ENCODE results near the gene RUNX2.

The RUNX2 gene

GRCh38 chr6:45609141-45609638 lies 281.1 kb downstream of the RUNX2 start:
- no peaks in the 10 kb centered on the region for H3K4me1 ChIP-seq (ENCODE audit: insufficient read depth, low read length)
- no peaks in the 10 kb centered on the region for H3K9me3 ChIP-seq (ENCODE audit: control insufficient read depth, insufficient read depth, low read length)
- no peaks in the 10 kb centered on the region for H3K36me3 ChIP-seq (ENCODE audit: insufficient read depth, low read length)
- no peak overlapping the region for H3K9ac ChIP-seq (ENCODE audit: low read depth, low read length)

GRCh38 chr6:45610374-45610773 lies 282.2 kb downstream of the RUNX2 start:
- Histone ChIP-seq H3K9me3 (ENCODE audit: control insufficient read depth, insufficient read depth, low read length) (no peaks in the 10 kb centered on the region), H3K9ac (ENCODE audit: low read depth, low read length) (no peak overlapping the region), H3K4me1 (ENCODE audit: insufficient read depth, low read length) (no peaks in the 10 kb centered on the region), H3K36me3 (ENCODE audit: insufficient read depth, low read length) (no peaks in the 10 kb centered on the region)

DNA sequence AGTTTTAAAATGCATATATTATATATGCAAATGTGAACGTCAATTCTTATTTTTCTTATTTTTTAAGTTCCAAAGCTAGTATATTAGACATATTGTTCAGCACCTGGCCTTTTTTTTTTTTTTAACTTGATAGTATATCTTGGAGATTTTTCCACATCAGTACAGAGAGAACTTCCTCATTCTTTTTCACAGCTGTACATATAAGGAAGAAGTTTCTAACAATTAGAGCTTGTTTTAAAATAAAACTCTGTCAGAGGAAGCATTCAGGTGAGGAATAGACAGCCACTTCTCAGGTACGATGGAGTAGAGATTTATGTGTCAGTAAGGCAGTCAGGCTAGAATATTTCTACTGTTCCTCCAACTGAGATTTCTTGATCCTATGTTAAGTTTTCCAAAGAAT lies 282.7 kb downstream of the RUNX2 start:
- Histone ChIP-seq H3K36me3 (ENCODE audit: insufficient read depth, low read length) (no peaks in the 10 kb centered on the region), H3K9ac (ENCODE audit: low read depth, low read length) (no peak overlapping the region), H3K9me3 (ENCODE audit: control insufficient read depth, insufficient read depth, low read length) (no peaks in the 10 kb centered on the region), H3K4me1 (ENCODE audit: insufficient read depth, low read length) (no peaks in the 10 kb centered on the region)

DNA sequence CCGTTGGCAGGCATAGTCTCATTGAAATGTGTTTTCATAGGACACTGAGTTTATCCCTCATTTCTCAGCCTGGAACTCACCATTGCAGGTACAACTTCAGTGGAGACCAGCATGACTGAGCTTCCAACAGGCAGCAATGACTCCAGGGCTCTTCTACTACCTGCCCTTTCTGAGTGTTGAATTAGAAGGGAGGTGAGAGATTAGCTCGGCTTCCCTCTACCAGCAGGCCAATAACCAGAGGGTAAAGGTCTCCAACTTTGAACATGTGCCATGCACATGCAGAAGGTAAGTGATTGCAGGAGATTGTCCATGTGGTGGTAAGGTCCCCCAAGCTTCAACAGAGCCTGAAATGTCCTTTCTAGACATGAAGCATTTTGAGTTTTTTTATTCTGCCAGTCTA lies 283.4 kb downstream of the RUNX2 start:
- Histone ChIP-seq H3K36me3 (ENCODE audit: insufficient read depth, low read length) (no peaks in the 10 kb centered on the region), H3K4me1 (ENCODE audit: insufficient read depth, low read length) (no peaks in the 10 kb centered on the region), H3K9me3 (ENCODE audit: control insufficient read depth, insufficient read depth, low read length) (no peaks in the 10 kb centered on the region), H3K9ac (ENCODE audit: low read depth, low read length) (no peak overlapping the region)

DNA sequence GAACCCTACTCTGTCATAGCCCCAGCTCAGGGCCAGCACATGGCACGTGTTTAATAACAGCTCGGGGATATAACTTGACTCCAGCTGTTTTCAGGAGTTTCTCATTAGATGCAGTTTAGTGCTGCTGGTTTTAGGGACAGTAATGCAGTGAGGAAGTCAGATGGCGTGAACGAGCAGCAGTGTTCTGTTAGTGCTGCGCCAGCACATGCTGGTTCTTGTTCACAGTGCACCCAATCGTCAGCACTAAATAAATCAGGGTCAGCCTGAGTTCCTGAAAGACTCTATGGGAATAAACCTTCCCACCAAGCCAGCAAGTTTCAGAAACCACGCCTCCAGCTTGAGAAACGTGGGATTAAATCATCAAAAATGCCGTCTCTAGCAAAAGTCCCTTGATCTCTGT lies 285.5 kb downstream of the RUNX2 start:
- Histone ChIP-seq H3K4me1 (ENCODE audit: insufficient read depth, low read length) (peaks cover 5% of the 10 kb centered on the region; the same call in 1 of the 2 replicates), H3K9me3 (ENCODE audit: control insufficient read depth, insufficient read depth, low read length) (no peaks in the 10 kb centered on the region), H3K36me3 (ENCODE audit: insufficient read depth, low read length) (no peaks in the 10 kb centered on the region), H3K9ac (ENCODE audit: low read depth, low read length) (no peak overlapping the region)

GRCh38 chr6:45614488-45615285 lies 286.6 kb downstream of the RUNX2 start:
- Histone ChIP-seq H3K4me1 (ENCODE audit: insufficient read depth, low read length) (peaks cover 5% of the 10 kb centered on the region; the same call in 1 of the 2 replicates), H3K9ac (ENCODE audit: low read depth, low read length) (no peak overlapping the region), H3K9me3 (ENCODE audit: control insufficient read depth, insufficient read depth, low read length) (no peaks in the 10 kb centered on the region), H3K36me3 (ENCODE audit: insufficient read depth, low read length) (no peaks in the 10 kb centered on the region)

- H3K36me3 ChIP-seq (ENCODE audit: insufficient read depth, low read length) = no peaks in the 10 kb centered on the region
- H3K4me1 ChIP-seq (ENCODE audit: insufficient read depth, low read length) = peaks cover 10% of the 10 kb centered on the region; the same call in 1 of the 2 replicates
- no peak overlapping the region for H3K9ac ChIP-seq (ENCODE audit: low read depth, low read length)
- H3K9me3 ChIP-seq (ENCODE audit: control insufficient read depth, insufficient read depth, low read length) = no peaks in the 10 kb centered on the region
Observed at GRCh38 chr6:45616209-45616608, 288.1 kb downstream of the RUNX2 start.

DNA sequence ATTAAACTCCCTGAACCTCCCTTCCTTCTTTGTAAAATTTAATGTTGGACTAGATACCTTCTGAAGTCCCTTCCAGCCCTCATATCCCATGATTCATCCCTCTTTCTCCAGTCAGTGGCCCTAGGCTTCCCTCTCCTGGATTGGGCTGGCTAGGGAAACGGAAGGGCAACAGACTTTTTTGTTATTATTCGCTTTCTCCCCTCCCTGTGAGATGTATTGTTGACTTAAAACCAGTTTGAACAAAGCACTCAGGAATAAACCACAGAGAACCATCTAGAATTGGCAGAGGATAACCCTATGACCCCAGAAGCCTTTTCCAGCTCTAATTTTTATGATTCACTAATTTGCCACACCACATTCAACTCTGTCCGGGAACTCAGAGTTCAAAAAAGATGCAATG lies 289.3 kb downstream of the RUNX2 start:
- peaks cover 10% of the 10 kb centered on the region; the same call in 1 of the 2 replicates for H3K4me1 ChIP-seq (ENCODE audit: insufficient read depth, low read length)
- H3K9ac ChIP-seq (ENCODE audit: low read depth, low read length) = no peak overlapping the region
- H3K36me3 ChIP-seq (ENCODE audit: insufficient read depth, low read length) = no peaks in the 10 kb centered on the region
- H3K9me3 ChIP-seq (ENCODE audit: control insufficient read depth, insufficient read depth, low read length) = no peaks in the 10 kb centered on the region

- Histone ChIP-seq H3K9me3 (ENCODE audit: control insufficient read depth, insufficient read depth, low read length) (no peaks in the 10 kb centered on the region), H3K9ac (ENCODE audit: low read depth, low read length) (no peak overlapping the region), H3K4me1 (ENCODE audit: insufficient read depth, low read length) (peaks cover 10% of the 10 kb centered on the region; the same call in 1 of the 2 replicates), H3K36me3 (ENCODE audit: insufficient read depth, low read length) (no peaks in the 10 kb centered on the region)
Observed at GRCh38 chr6:45618259-45618658, 290.1 kb downstream of the RUNX2 start.

- no peaks in the 10 kb centered on the region for H3K36me3 ChIP-seq (ENCODE audit: insufficient read depth, low read length)
- H3K9ac ChIP-seq (ENCODE audit: low read depth, low read length) = no peak overlapping the region
- H3K9me3 ChIP-seq (ENCODE audit: control insufficient read depth, insufficient read depth, low read length) = no peaks in the 10 kb centered on the region
- peaks cover 10% of the 10 kb centered on the region; the same call in 1 of the 2 replicates for H3K4me1 ChIP-seq (ENCODE audit: insufficient read depth, low read length)
Observed at GRCh38 chr6:45619211-45619760, 291.2 kb downstream of the RUNX2 start.

DNA sequence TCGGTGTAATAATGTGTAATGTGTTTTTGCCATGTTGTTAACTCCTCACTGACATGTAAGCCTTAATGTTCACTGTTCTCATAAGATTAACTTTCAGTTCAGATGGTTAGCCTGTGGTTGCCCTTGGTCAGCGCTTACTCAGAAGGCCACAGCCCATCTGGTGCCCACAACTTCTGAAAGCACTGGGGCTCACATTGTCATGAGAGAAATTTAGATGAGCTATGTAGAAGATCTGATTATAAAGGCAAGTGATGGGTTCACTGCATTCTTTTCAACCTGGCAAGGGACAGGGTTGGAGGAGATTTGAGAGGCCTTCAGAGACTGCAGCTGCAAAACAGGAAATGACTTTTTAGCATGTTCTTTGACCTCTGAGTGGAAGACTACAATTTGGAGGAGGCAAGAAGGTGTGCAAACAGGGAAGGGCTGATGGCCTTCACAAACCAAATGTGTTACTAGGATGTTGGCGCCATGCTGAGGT lies 291.9 kb downstream of the RUNX2 start:
- no peak overlapping the region for H3K9ac ChIP-seq (ENCODE audit: low read depth, low read length)
- H3K36me3 ChIP-seq (ENCODE audit: insufficient read depth, low read length) = no peaks in the 10 kb centered on the region
- H3K4me1 ChIP-seq (ENCODE audit: insufficient read depth, low read length) = peaks cover 10% of the 10 kb centered on the region; the same call in 1 of the 2 replicates
- no peaks in the 10 kb centered on the region for H3K9me3 ChIP-seq (ENCODE audit: control insufficient read depth, insufficient read depth, low read length)

DNA sequence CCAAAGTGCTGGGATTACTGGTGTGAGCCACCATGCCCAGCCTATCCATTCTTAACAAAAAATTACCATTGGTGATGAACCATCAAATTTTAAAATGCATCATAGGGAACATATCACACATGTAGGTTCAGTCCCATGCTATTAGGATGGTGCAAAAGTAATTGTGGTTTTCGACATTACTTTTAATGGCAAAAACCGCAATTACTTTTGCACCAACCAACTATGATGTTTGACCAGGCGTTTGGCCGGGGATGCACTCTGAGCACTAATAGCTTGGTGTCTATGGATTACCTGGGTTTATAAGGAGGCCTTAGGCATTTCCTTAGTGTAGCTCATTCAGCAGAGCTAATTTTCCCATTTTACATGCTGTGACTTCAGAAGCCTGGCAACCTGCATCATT lies 296.1 kb downstream of the RUNX2 start:
- H3K36me3 ChIP-seq (ENCODE audit: insufficient read depth, low read length) = no peaks in the 10 kb centered on the region
- no peak overlapping the region for H3K9ac ChIP-seq (ENCODE audit: low read depth, low read length)
- 0 out of 2 replicates have a peak, but pooled peaks cover 5% of the 10 kb centered on the region for H3K4me1 ChIP-seq (ENCODE audit: insufficient read depth, low read length)
- no peaks in the 10 kb centered on the region for H3K9me3 ChIP-seq (ENCODE audit: control insufficient read depth, insufficient read depth, low read length)

DNA sequence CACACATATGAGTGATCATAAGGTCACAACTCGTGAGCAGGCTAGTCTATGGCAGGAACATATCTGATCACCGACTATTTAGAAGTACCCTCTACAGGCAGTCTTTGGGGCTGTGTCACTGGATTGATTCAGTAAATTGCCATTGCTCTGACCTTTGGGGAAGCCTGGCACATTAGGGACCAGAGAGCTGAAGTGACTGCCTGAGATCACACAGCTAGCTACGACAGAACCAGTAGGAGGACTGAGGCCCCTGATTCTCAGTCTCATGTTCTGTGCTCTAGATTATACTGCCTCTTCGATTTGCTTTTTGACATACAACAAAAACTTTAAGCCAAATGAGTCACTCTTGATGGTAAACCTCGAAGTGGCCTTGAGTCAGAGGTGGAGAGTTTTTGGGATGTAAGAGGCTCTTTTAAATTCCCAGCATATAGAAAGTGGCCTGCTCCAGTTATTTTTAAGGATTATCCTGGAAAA lies 297.1 kb downstream of the RUNX2 start:
- Histone ChIP-seq H3K36me3 (ENCODE audit: insufficient read depth, low read length) (no peaks in the 10 kb centered on the region), H3K9me3 (ENCODE audit: control insufficient read depth, insufficient read depth, low read length) (no peaks in the 10 kb centered on the region), H3K4me1 (ENCODE audit: insufficient read depth, low read length) (0 out of 2 replicates have a peak, but pooled peaks cover under 1% of the 10 kb centered on the region), H3K9ac (ENCODE audit: low read depth, low read length) (no peak overlapping the region)

GRCh38 chr6:45626087-45626891 lies 298.2 kb downstream of the RUNX2 start:
- no peaks in the 10 kb centered on the region for H3K36me3 ChIP-seq (ENCODE audit: insufficient read depth, low read length)
- no peaks in the 10 kb centered on the region for H3K9me3 ChIP-seq (ENCODE audit: control insufficient read depth, insufficient read depth, low read length)
- no peaks in the 10 kb centered on the region for H3K4me1 ChIP-seq (ENCODE audit: insufficient read depth, low read length)
- no peak overlapping the region for H3K9ac ChIP-seq (ENCODE audit: low read depth, low read length)

Measured in ES-I3 (cell line).